HuH-7 (cell line): ENCODE measurements around the gene HYOU1.
A peak's percentile ranks its signal among the peaks of the same experiment; 100 is the strongest.
"Not testable (repeated sequence)": the region's sequence is repeated elsewhere in the genome, so short reads cannot be mapped to it uniquely, and the experiment has no call there.

ENCODE experiments used
- DNase-seq: peaks from one replicate; pipeline ENCODE4 v3.0.0; 2011; ENCODE audit warnings: low spot score

Gene HYOU1

DNA sequence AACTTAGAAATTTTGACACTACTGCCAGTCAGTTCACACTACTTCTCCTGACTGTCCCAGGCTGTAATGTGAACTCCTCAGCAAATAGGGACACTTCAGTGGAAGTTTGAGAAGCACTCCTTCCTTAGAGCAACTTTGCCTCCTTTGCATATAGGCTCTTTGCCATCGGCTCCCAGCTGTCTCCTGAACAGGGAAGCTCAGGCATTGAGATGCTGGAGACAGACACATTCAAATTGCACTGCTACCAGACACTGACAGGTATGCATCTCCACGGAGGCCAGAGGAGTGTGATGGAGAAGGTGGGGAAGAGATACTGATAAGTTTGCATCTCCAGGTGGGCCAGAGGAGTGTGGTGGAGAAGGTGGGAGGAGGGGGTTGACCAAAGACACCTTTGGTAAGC, 37.0 kb downstream of the HYOU1 start:
- no peak for DNase-seq

- peak; percentile 89 for DNase-seq
Measured at GRCh38 chr11:119018074-119018938, 38.7 kb downstream of the HYOU1 start, which contains the start of the genes RPS25 and TRAPPC4. Gene RPS25 (minus strand): TSS chr11:119018343. CDS start chr11:119018284, 59 bp downstream. Gene TRAPPC4 (plus strand): TSS chr11:119018766. CDS start chr11:119018796, 30 bp downstream.

GRCh38 chr11:119017377-119017776, 39.6 kb downstream of the HYOU1 start:
- not testable (repeated sequence) for DNase-seq

- no peak for DNase-seq
Measured at GRCh38 chr11:119016216-119017009, 40.6 kb downstream of the HYOU1 start.

DNA sequence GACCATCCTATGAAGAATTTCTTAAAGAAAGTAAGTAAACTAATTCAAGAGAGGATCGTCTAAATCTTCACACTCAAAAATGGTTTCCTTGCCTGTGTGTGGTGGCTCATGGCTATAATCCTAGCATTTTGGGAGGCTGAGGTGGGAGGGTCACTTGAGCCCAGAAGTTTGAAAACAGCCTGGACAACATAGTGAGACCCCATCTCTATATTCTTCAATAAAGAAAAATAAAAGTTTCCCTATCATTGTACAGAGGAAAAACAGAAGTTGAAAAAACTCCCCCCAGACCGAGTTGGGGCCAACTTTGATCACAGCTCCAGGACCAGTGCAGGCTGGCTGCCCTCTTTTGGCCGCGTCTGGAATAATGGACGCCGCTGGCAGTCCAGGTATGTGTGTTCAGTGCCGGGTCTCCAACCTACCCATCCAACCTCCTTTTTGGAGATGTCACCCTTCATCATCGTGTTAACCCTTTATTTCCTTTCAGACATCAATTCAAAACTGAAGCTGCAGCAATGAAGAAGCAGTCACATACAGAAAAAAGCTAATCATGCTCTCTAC, 41.9 kb downstream of the HYOU1 start:
- DNase-seq, result no peak

GRCh38 chr11:119014209-119014924, 42.6 kb downstream of the HYOU1 start:
- no peak for DNase-seq

- DNase-seq, result no peak
Measured at GRCh38 chr11:119012629-119013170, 44.3 kb downstream of the HYOU1 start.

- DNase-seq, result no peak
Measured at GRCh38 chr11:119011476-119012053, 45.4 kb downstream of the HYOU1 start.

DNA sequence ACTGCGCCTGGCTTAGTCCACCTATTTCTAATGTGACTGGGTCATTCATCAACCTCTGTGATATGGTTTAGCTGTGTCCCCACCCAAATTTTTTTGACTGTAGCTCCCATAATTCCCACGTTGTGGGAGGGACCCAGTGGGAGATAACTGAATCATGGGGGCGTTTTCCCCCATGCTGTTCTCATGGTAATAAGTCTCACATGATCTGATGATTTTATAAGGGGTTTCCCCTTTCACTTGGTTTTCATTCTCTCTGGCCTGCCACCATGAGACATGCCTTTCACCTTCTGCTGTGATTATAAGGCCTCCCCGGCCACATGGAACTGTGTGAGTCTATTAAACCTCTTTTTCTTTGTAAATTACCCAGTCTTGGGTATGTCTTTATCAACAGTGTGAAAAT, 50.3 kb downstream of the HYOU1 start:
- DNase-seq, result no peak

DNA sequence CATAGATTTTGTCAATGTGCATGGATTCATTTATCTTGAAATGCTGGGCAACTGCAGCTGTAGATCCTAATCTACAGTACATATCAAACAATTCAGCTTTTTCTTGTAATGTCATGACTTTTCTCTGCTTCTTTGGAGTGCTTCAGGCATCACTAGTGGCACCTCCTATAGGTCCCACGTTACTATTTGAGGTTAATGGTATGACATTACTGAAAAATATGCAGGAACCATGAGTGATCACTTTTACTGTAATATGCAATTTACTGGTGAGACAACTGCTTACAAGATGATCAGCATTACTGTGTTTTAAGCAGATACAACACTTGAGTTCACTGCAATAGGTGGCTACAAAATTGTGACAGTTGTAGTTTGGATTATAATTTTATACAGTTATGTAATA, 56.1 kb downstream of the HYOU1 start:
- DNase-seq, result no peak

DNA sequence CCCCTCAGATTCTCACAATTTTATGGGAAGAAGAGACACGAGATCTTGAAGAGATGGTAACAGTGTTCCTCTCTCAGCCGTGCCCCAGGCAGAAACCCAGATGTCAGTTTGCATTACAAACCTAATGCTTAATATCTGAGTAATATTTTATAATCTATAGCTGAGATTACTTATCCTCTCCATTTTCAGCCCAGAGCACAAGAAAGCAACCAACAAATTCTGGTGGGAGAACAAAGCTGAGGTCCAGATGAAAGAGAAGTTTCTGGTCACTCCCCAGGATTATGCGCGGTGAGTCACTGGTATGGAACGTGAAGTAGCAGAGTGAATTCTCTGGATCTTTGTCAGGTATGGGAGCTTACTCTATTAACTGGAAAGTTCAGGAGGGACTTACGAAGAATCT, 58.2 kb downstream of the HYOU1 start:
- no peak for DNase-seq

GRCh38 chr11:118998388-118998717, 58.7 kb downstream of the HYOU1 start:
- DNase-seq, result no peak

DNA sequence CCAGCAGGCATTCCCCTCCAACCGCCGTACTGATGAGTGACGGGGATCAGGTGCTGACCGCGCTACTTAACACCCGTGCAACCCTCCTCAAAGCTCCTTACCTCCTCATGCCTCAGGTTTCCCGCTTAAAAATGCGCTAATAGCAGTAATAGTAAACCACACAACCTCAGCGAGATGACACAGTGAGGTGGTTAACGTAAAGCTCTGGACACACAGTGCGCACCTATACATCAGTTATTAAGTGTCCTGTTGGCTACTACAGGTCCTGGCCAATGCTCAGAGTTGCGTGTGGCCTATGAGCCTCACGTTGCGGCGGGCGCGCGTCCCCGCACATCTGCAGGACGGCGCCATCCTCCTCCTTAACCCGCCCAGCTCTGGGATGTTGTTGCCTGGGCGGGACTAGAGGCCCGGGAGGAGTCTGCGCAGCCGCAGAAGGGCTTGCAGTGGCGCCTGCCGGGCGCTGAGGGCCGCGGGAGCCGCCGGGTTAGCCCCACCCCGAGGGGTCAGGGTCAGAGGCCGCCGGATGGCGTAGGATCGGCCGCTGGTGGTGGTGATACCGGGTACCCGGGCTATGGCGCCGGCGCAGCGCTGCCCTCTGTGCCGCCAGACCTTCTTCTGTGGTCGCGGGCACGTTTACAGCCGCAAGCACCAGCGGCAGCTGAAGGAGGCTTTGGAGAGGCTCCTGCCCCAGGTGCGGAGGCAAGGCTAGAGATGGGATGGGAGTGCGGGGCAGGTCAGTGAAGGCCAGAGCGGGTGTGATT, 59.2 kb downstream of the HYOU1 start, which contains the start of gene CENATAC:
Gene CENATAC (plus strand): TSS at position 512 of the 761 bp plus-strand sequence. CDS start 60 bp downstream, at position 572.
- DNase-seq, result peak; percentile 98

DNA sequence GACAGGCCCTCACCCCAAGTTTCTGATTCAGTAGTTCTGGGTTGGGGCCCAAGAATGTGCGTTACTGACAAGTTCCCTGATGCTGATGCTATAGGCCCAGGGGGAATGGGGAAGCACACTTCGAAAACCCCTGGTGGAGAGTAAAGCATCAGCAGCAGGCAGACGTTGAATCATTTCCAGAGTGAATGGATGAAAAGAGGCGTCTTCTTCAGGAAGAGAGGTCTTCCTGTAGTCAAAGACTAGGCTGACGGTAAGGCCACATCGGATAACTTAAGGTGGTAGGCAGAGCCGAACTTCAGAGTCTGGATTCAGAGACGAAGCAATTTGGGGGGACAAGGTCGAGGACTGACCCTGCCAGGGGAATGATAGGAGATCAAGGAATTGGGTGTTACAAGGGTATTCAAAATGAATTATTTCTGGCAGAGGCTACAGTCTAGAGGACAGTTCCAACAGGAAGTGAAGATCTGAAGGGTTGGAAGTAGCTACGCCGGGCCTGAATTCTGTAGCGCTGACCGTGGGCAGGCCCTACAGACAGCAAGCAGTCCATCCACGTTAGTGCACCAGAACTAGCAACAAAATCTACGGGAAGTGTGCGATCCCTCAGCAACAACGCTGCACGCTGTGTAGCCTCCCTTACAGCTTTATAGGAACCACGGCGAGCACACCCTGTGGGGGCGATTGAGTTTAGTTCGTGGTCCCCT, 59.9 kb downstream of the HYOU1 start:
- DNase-seq, result peak; percentile 74
